Psoas muscle (tissue), 8 donors: ENCODE measurements around the gene NMRK2. TPM values are rescaled to one million over a fixed set of nuclear protein-coding genes. Genes with fewer than 3 reads are reported as not detected.
A peak's percentile ranks its signal among the peaks of the same experiment; 100 is the strongest.

Experiments
- ATAC-seq, 4 donors: fragments of 200-7000 bp; cut with Tn5 transposase; one replicate each; pipeline ENCODE4 v1.9.1; 2020; ENCODE audit warnings: moderate library complexity in 3 of 4, mild to moderate bottlenecking in 2 of 4
- DNase-seq, 2 donors: peaks; one replicate each; pipeline ENCODE4 v3.0.0-alpha.2; 2020
- H3K27ac ChIP-seq: fragments of 200-600 bp; one replicate; pipeline ENCODE4 v1.8.0; 2022
- H3K27me3 ChIP-seq, 3 donors: fragments of 200-600 bp in 1 of 3; one replicate each; pipeline versions ENCODE4 v1.6.1 to v1.8.0; 2013 to 2022; ENCODE audit warnings: low read length in 2 of 3, mild to moderate bottlenecking in 2 of 3, moderate library complexity in 1 of 3; ENCODE audit not compliant: insufficient read depth in 3 of 3
- H3K36me3 ChIP-seq, 2 donors: fragments of 200-600 bp in 1 of 2; one replicate each; pipeline versions ENCODE4 v1.6.1 to v1.8.0; 2013 to 2022; ENCODE audit warnings: low read depth in 1 of 2, mild to moderate bottlenecking in 1 of 2, moderate library complexity in 1 of 2; ENCODE audit not compliant: insufficient read depth in 1 of 2
- H3K4me1 ChIP-seq: fragments of 200-600 bp; one replicate; pipeline ENCODE4 v1.8.0; 2022
- H3K4me3 ChIP-seq: fragments of 200-600 bp; one replicate; pipeline ENCODE4 v1.8.0; 2022; ENCODE audit warnings: mild to moderate bottlenecking
- H3K9me3 ChIP-seq: fragments of 200-600 bp; one replicate; pipeline ENCODE4 v1.8.0; 2022
- WGBS, 3 donors: extraction: QIAGEN DNeasy Blood & Tissue Kit; methylation state at CpG; one replicate each; pipeline versions ENCODE4 v1.1.6 to v1.1.7; 2013; 5-methylcytosine and 5-hydroxymethylcytosine counted together
- intact Hi-C, 2 donors: fragments of 100-400 bp; cut with DNase I; formaldehyde crosslinking; loops; one replicate each; pipeline versions ENCODE4 v1.11.0 to v1.14.2; 2022
- polyA plus RNA-seq, 3 donors: library from polyadenylated mRNA; stranded (reverse); fragments of 200-250 nt; gene quantifications; one replicate each; pipeline ENCODE4 v1.2.3, GENCODE V29; 2013
- total RNA-seq, 4 donors: library from RNA; stranded (reverse); fragmentation: NEBNext Ultra II Directional in 2 of 4; extraction: Animal tissue kit (Norgen Biotek cat#: 25700) in 2 of 4; gene quantifications; one replicate each; pipeline versions ENCODE4 v1.2.1 to v1.2.4, GENCODE V29; 2021 to 2023
- TF ChIP-seq, protein P1 (sequence below): fragments of 200-600 bp; IDR thresholded peaks from one replicate; pipeline ENCODE4 v1.8.0; 2022; ENCODE audit warnings: antibody characterized with exemption
- donor health status: healthy with polysubstance abuse.
- donor health status: DM: no; HTN: no; CAD: no; lungs with moderate emphysema.
- donor health status: Bipolar disorder and iron deficiency.
- donor health status: healthy.
- donor health status: DM: yes; HTN: yes; CAD: no.
- donor health status: DM: no; HTN: no; CAD: no.
- donor health status: DM: no; HTN: no; CAD: no.
- donor health status: DM: yes; HTN: yes; CAD: no.

Gene NMRK2
- total and polyA plus RNA-seq, 7 donors: 9.0 to 755 (median 94.5) TPM

DNA sequence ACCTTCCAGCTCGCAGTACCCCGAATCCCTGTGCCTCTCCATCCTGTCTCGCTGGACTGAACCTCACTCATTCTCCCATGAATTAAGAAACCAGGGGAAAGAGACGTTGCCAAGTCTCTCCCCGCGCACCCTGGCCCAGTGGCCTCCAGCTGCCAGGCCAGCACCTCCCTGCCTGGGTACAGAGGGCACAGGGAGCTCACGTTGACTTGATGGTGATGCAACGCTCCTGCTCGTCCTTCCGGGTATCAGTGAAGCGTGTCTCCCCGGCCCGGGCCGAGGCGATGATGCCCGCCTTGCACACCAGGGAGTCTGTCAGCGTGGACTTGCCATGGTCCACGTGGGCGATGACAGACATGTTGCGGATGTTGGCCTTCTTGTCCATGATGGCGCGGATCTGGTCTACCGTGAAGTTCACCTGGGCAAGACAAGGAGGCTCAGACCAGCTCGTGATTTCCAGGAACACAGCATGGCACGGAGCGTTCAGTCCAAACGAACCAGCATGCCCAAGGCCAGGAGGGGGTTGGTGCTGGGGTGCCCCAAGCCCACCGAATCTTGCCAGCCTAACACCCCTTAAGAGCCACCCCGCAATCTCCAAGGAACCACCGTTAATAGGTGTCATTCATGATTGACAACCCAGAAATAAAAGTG, 51.2 kb downstream of the NMRK2 start:
- intact Hi-C loops: loop anchor here (2.0 to 10.0 kb wide), 4 partner anchors 13 to 221 kb away; partner anchors contain the start of gene DAPK3 (in 1 of the 2)
- peaks cover 44% of the 10 kb centered on the region for H3K4me1 ChIP-seq
- no peaks in the 10 kb centered on the region for H3K9me3 ChIP-seq
- peak overlapping the region; percentile 91 for H3K4me3 ChIP-seq
- peaks cover 30 to 56% of the 10 kb centered on the region in 2 donors for H3K36me3 ChIP-seq
- H3K27ac ChIP-seq: peak overlapping the region; percentile 95
- 21 to 23% (median 21%) methylated on average over 30 of the region's 30 CpGs for WGBS, 3 donors
- peak; percentile 11 to 44 (median 41) for ATAC-seq
- TF ChIP-seq, protein P1, sequence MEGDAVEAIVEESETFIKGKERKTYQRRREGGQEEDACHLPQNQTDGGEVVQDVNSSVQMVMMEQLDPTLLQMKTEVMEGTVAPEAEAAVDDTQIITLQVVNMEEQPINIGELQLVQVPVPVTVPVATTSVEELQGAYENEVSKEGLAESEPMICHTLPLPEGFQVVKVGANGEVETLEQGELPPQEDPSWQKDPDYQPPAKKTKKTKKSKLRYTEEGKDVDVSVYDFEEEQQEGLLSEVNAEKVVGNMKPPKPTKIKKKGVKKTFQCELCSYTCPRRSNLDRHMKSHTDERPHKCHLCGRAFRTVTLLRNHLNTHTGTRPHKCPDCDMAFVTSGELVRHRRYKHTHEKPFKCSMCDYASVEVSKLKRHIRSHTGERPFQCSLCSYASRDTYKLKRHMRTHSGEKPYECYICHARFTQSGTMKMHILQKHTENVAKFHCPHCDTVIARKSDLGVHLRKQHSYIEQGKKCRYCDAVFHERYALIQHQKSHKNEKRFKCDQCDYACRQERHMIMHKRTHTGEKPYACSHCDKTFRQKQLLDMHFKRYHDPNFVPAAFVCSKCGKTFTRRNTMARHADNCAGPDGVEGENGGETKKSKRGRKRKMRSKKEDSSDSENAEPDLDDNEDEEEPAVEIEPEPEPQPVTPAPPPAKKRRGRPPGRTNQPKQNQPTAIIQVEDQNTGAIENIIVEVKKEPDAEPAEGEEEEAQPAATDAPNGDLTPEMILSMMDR: no peak
- DNase-seq: peak; percentile 69 to 83
- no peaks in the 10 kb centered on the region for H3K27me3 ChIP-seq

DNA sequence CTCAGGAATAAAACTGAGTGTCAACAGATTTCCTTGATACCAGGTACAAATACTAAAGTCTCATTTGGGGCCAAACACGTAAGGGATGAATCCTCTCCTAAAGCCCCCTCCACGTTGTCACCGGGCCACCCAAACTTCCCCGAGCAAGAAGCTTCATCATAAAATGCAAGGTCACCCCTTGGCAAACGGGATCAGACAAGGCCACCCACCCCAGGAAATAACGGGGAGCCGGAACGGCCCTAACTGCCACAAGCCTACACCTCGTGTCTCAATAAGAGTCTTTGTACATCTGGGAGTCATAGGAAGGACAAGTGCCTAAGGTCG, 51.7 kb downstream of the NMRK2 start:
- Histone ChIP-seq H3K27me3 (no peaks in the 10 kb centered on the region), H3K4me3 (peak overlapping the region; percentile 91), H3K27ac (peak overlapping the region; percentile 95), H3K4me1 (peaks cover 44% of the 10 kb centered on the region), H3K36me3 (peaks cover 30 to 51% of the 10 kb centered on the region in 2 donors), H3K9me3 (no peaks in the 10 kb centered on the region)
- WGBS, 3 donors: 0 to 1% (median 0%) methylated on average over 10 of the region's 10 CpGs
- ATAC-seq (peak; percentile 4 to 21 (median 16)), DNase-seq (no peak)
- intact Hi-C loops: loop anchor here (2.0 to 10.0 kb wide), 4 partner anchors 14 to 220 kb away; partner anchors contain the start of gene DAPK3 (in 1 of the 2)
- TF ChIP-seq, protein P1: no peak

DNA sequence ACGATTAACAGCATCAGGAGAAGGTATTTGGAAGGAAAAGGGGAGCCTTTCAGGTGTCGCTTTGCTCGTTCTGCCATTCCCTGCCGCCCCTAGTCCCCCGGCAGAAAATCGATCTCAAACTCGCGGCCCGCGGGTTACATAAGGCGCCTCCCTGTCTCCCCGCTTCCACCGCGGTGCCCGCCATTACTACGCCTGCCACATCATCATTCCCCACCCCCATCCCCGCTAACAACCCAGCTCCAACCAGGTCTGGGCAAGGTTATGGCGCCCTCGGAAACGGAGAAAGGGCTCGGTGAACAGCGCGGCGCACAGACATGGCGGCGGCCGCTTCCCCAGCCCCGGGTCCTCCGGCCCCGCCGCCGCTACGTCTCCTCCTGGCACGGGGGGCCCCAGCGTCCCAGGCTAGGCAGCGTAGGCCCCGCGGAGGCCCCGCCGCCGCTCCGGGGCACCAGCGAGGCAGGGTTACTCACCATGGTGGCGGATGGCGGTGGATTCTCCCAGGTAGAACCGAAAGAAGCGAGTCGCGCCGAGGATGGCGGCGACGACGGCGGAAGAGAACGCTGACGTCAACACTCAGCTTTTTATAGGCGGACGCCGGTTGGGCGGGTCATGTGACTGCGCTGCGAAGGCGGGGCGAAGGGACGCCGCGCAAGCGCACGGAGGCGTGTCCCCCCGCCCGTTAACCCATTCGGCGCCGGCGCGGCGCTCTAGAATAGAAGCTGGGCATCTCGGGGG, 52.2 kb downstream of the NMRK2 start, which contains the start of gene EEF2:
Gene EEF2 (minus strand): TSS at position 556 of the 735 bp plus-strand sequence. CDS start 83 bp downstream, at position 473.
- peak within 1 kb of the TSS; percentile 91 for H3K4me3 ChIP-seq
- intact Hi-C loops: loop anchor here (2.0 to 10.0 kb wide), 7 partner anchors 14 to 223 kb away; partner anchors contain the start of genes APBA3 (in 2 of the 2), MRPL54 (in 2 of the 2) and DAPK3 (in 1 of the 2)
- DNase-seq (peak; percentile 89 to 96), ATAC-seq (peak; percentile 64 to 77 (median 70))
- peaks cover 25 to 45% of the 10 kb centered on the region in 2 donors for H3K36me3 ChIP-seq
- peaks cover 44% of the 10 kb centered on the region for H3K4me1 ChIP-seq
- peak within 1 kb of the TSS; percentile 95 for H3K27ac ChIP-seq
- no peaks in the 10 kb centered on the region for H3K27me3 ChIP-seq
- TF ChIP-seq, protein P1: no peak
- 0 to 1% (median 1%) methylated on average over 80 of the region's 80 CpGs for WGBS, 3 donors
- no peaks in the 10 kb centered on the region for H3K9me3 ChIP-seq

DNA sequence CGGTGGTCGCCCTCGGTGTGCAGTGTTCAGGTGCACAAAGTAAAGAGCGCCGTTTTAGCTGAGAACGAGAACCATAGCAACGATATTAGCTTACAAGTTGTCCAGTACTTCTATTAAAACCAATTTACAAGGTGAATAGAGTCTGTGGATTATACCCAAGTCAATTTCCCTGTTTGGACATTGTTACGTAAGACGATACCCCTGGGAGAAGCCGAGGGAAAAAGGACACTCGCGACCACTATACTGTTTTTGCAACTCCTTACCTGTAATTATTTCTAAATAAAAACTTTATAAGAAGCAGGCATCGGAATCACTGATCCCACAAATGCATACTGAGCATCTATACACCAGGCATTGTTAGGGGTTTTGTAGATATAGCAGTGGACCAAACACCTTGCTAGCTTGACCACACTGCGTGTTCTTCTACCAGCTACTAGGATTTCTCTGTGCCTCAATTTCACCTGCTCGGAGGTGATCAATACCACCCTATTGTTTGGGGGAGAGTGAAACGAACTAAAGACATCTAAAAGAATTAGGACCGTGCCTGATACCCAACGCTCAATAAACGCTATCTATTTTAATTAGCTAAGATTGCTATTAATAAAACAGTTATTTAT, 52.9 kb downstream of the NMRK2 start:
- Histone ChIP-seq H3K27ac (peak overlapping the region; percentile 95), H3K9me3 (no peaks in the 10 kb centered on the region), H3K27me3 (no peaks in the 10 kb centered on the region), H3K4me3 (peak overlapping the region; percentile 91), H3K36me3 (peaks cover 21 to 39% of the 10 kb centered on the region in 2 donors), H3K4me1 (peaks cover 44% of the 10 kb centered on the region)
- ATAC-seq (no peak), DNase-seq (no peak)
- intact Hi-C loops: loop anchor here (1.0 to 10.0 kb wide), 7 partner anchors 15 to 223 kb away; partner anchors contain the start of genes APBA3 (in 2 of the 2), MRPL54 (in 2 of the 2) and DAPK3 (in 1 of the 2)
- WGBS, 3 donors: 2 to 3% (median 2%) methylated on average over 19 of the region's 19 CpGs
- TF ChIP-seq, protein P1: no peak
